Fibroblast of gingiva (primary cell): ENCODE data around the gene CRCP.
"Not testable (repeated sequence)": the region's sequence is repeated elsewhere in the genome, so short reads cannot be mapped to it uniquely, and the experiment has no call there.

Source experiments
- DNase-seq: peaks from one replicate; pipeline ENCODE4 v3.0.0-alpha.2; 2011; ENCODE audit warnings: low read depth

Gene CRCP

GRCh38 chr7:66156035-66156434 lies 41.4 kb downstream of the CRCP start:
- DNase-seq: not testable (repeated sequence)

- no peak for DNase-seq
Observed at GRCh38 chr7:66157060-66157459, 42.4 kb downstream of the CRCP start.

- no peak for DNase-seq
Observed at GRCh38 chr7:66162622-66163021, 48.0 kb downstream of the CRCP start.

- no peak for DNase-seq
Observed at GRCh38 chr7:66163186-66163610, 48.6 kb downstream of the CRCP start.

GRCh38 chr7:66164356-66164755 lies 49.7 kb downstream of the CRCP start:
- DNase-seq: no peak

GRCh38 chr7:66167773-66168387 lies 53.2 kb downstream of the CRCP start:
- DNase-seq: peak; percentile 93

- DNase-seq: no peak
Observed at GRCh38 chr7:66169616-66170015, 55.0 kb downstream of the CRCP start.

- peak; percentile 52 for DNase-seq
Observed at GRCh38 chr7:66170309-66171231, 55.9 kb downstream of the CRCP start.

- not testable (repeated sequence) for DNase-seq
Observed at GRCh38 chr7:66172536-66173401, 58.1 kb downstream of the CRCP start.

- peak; percentile 30 for DNase-seq
Observed at GRCh38 chr7:66173856-66174255, 59.2 kb downstream of the CRCP start.

GRCh38 chr7:66175006-66175405 lies 60.4 kb downstream of the CRCP start:
- not testable (repeated sequence) for DNase-seq

GRCh38 chr7:66176914-66177313 lies 62.3 kb downstream of the CRCP start:
- DNase-seq: peak; percentile 88

GRCh38 chr7:66178258-66178657 lies 63.6 kb downstream of the CRCP start:
- DNase-seq: no peak

GRCh38 chr7:66181329-66181728 lies 66.7 kb downstream of the CRCP start:
- no peak for DNase-seq

- no peak for DNase-seq
Observed at GRCh38 chr7:66181845-66182244, 67.2 kb downstream of the CRCP start.

- no peak for DNase-seq
Observed at GRCh38 chr7:66182920-66183319, 68.3 kb downstream of the CRCP start.

GRCh38 chr7:66183700-66184099 lies 69.1 kb downstream of the CRCP start:
- DNase-seq: peak; percentile 40

GRCh38 chr7:66185680-66186187 lies 71.1 kb downstream of the CRCP start:
- no peak for DNase-seq

GRCh38 chr7:66186991-66187390 lies 72.3 kb downstream of the CRCP start:
- DNase-seq: no peak

GRCh38 chr7:66187905-66188304 lies 73.3 kb downstream of the CRCP start:
- DNase-seq: peak; percentile 95

GRCh38 chr7:66188645-66189044 lies 74.0 kb downstream of the CRCP start:
- DNase-seq: no peak
